ENCODE data around the gene PLXNA4. TPM values are rescaled to one million over a fixed set of nuclear protein-coding genes. Genes with fewer than 3 reads are reported as not detected.

The PLXNA4 gene
- total RNA-seq, 1 donor from 2014 or later: 0.38 TPM

GRCh38 chr7:132248841-132249240 is 327.4 kb downstream of the PLXNA4 start:
- Mint-ChIP-seq H3K27me3 (no peaks in the 10 kb centered on the region), H3K36me3 (ENCODE audit: insufficient read depth) (no peaks in the 10 kb centered on the region), H3K9me3 (ENCODE audit: low read depth) (peaks cover 4% of the 10 kb centered on the region), H3K4me3 (ENCODE audit: low read depth) (no peak overlapping the region), H3K27ac (no peak overlapping the region), H3K4me1 (ENCODE audit: low read depth) (peaks cover 14% of the 10 kb centered on the region)
- DNase-seq (ENCODE audit: low spot score, unreplicated experiment): no peak
- TF ChIP-seq, protein P1, sequence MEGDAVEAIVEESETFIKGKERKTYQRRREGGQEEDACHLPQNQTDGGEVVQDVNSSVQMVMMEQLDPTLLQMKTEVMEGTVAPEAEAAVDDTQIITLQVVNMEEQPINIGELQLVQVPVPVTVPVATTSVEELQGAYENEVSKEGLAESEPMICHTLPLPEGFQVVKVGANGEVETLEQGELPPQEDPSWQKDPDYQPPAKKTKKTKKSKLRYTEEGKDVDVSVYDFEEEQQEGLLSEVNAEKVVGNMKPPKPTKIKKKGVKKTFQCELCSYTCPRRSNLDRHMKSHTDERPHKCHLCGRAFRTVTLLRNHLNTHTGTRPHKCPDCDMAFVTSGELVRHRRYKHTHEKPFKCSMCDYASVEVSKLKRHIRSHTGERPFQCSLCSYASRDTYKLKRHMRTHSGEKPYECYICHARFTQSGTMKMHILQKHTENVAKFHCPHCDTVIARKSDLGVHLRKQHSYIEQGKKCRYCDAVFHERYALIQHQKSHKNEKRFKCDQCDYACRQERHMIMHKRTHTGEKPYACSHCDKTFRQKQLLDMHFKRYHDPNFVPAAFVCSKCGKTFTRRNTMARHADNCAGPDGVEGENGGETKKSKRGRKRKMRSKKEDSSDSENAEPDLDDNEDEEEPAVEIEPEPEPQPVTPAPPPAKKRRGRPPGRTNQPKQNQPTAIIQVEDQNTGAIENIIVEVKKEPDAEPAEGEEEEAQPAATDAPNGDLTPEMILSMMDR (IDR thresholded peaks at IDR 0.05; ENCODE audit: unreplicated experiment): no peak

DNA sequence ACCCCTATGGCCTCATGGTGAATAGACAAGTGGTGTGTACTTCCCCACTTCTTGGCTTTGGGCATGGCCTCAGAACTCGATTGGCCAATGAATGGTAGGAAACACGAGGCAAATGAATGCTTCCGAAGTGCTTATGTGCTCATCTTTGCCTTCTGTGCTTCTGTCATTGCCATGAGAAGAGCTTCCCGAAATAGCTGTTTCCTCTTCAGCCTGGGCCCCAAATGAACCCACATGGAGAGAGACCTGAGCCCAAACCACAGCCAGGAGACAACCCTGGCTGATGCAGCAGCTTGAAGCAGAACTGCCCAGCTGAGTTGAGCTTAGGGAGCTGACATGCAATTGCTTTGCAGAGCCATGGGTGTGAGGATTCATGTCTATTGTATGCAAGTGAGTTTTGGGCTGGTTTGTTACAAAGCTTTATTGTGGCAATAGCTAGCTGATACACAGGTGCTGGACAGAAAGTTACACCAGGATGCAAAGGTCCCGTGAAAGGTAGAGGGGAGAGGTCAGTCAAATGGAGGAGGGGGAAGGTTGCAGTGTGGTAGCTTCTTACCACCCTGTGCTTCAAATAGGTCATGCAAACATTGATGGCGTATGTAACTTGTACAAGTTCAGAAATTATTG is 328.2 kb downstream of the PLXNA4 start:
- Mint-ChIP-seq H3K27ac (no peak overlapping the region), H3K4me3 (ENCODE audit: low read depth) (no peak overlapping the region), H3K4me1 (ENCODE audit: low read depth) (peaks cover 14% of the 10 kb centered on the region), H3K36me3 (ENCODE audit: insufficient read depth) (no peaks in the 10 kb centered on the region), H3K27me3 (no peaks in the 10 kb centered on the region), H3K9me3 (ENCODE audit: low read depth) (peaks cover 4% of the 10 kb centered on the region)
- TF ChIP-seq, protein P1 (IDR thresholded peaks at IDR 0.05; ENCODE audit: unreplicated experiment): no peak
- no peak for DNase-seq (ENCODE audit: low spot score, unreplicated experiment)

DNA sequence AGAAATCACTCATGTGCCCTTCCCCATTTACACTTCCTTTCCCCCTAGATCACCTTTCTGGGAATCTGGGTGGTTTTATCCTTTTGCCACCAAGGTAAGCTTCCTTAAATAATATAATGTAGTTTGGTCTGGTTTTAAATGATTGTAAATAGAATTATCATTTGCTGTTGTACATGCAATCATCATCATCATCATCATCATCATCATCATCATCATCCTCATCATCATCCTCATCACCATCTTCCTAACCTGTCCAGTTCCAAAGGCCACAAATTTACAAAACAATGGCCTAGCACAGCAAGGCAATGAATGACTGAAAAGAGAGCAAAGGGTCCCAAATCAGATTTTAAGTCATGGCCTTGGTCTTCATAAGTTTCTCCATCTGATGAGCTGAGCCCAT is 329.7 kb downstream of the PLXNA4 start:
- Mint-ChIP-seq H3K4me3 (ENCODE audit: low read depth) (no peak overlapping the region), H3K27ac (no peak overlapping the region)

DNA sequence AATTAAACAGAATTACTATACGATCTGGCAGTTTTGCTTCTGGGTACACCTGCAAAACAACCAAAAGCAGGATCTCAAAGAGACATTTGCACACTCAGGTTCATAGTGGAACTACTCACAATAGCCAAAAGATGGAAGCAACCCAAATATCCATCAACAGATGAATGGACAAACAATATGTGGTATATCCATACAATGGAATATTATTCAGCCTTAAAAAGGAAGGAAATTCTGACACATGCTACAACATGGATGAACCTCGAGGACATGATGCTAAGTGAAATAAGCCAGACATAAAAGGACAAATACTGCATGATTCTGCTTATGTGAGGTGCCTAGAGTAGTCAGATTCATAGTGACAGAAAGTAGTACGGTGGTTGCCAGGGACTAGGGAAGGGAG is 330.7 kb downstream of the PLXNA4 start:
- TF ChIP-seq, protein P1 (IDR thresholded peaks at IDR 0.05; ENCODE audit: unreplicated experiment): no peak
- no peak for DNase-seq (ENCODE audit: low spot score, unreplicated experiment)
- Mint-ChIP-seq H3K36me3 (ENCODE audit: insufficient read depth) (no peaks in the 10 kb centered on the region), H3K4me3 (ENCODE audit: low read depth) (no peak overlapping the region), H3K27me3 (no peaks in the 10 kb centered on the region), H3K9me3 (ENCODE audit: low read depth) (peaks cover 4% of the 10 kb centered on the region), H3K27ac (no peak overlapping the region), H3K4me1 (ENCODE audit: low read depth) (peaks cover 3% of the 10 kb centered on the region)

More for the DNA sequence above, 329.7 kb downstream of the PLXNA4 start:
- H3K27me3 Mint-ChIP-seq: no peaks in the 10 kb centered on the region
- peaks cover 13% of the 10 kb centered on the region for H3K4me1 Mint-ChIP-seq (ENCODE audit: low read depth)
- peaks cover 4% of the 10 kb centered on the region for H3K9me3 Mint-ChIP-seq (ENCODE audit: low read depth)
- TF ChIP-seq, protein P1 (IDR thresholded peaks at IDR 0.05; ENCODE audit: unreplicated experiment): no peak
- H3K36me3 Mint-ChIP-seq (ENCODE audit: insufficient read depth): no peaks in the 10 kb centered on the region
- DNase-seq (ENCODE audit: low spot score, unreplicated experiment): no peak

GRCh38 chr7:132244903-132245480 is 331.3 kb downstream of the PLXNA4 start:
- no peaks in the 10 kb centered on the region for H3K36me3 Mint-ChIP-seq (ENCODE audit: insufficient read depth)
- H3K27ac Mint-ChIP-seq: no peak overlapping the region

More at GRCh38 chr7:132244903-132245480, 331.3 kb downstream of the PLXNA4 start:
- Mint-ChIP-seq H3K27me3 (no peaks in the 10 kb centered on the region), H3K4me1 (ENCODE audit: low read depth) (no peaks in the 10 kb centered on the region), H3K4me3 (ENCODE audit: low read depth) (no peak overlapping the region), H3K9me3 (ENCODE audit: low read depth) (peaks cover 4% of the 10 kb centered on the region)
- DNase-seq (ENCODE audit: low spot score, unreplicated experiment): no peak
- TF ChIP-seq, protein P1 (IDR thresholded peaks at IDR 0.05; ENCODE audit: unreplicated experiment): no peak

Data from progenitor cell of endocrine pancreas (in vitro differentiated cells).